ENCODE measurements around the gene LTC4S.
"Not testable (repeated sequence)": the region's sequence is repeated elsewhere in the genome, so short reads cannot be mapped to it uniquely, and the experiment has no call there.

The LTC4S gene

GRCh38 chr5:179793468-179794139 lies at the start of gene LTC4S:
LTC4S (plus strand) TSS chr5:179793986; CDS start chr5:179794081, 95 bp downstream.
- no peak for DNase-seq (ENCODE audit: low read depth in 2 of 2)

DNA sequence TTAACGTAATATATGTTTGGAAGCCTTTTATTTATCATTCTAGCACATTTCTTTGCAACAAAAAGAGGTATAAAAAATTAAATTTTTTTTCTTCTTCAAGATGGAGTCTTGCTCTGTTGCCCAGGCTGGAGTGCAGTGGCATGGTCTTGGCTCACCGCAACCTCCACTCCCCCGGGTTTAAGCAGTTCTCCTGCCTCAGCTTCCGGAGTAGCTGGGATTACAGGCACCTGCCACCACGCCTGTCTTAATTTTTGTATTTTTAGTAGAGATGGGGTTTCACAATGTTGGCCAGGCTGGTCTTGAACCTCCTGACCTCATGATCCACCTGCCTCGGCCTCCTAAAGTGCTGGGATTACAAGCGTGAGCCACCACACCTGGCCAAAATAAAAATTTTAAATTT lies 49.7 kb upstream of the LTC4S start:
- not testable (repeated sequence) for DNase-seq (ENCODE audit: low read depth in 2 of 2)

GRCh38 chr5:179746872-179747271 lies 46.9 kb upstream of the LTC4S start:
- DNase-seq (ENCODE audit: low read depth in 2 of 2): no peak

DNA sequence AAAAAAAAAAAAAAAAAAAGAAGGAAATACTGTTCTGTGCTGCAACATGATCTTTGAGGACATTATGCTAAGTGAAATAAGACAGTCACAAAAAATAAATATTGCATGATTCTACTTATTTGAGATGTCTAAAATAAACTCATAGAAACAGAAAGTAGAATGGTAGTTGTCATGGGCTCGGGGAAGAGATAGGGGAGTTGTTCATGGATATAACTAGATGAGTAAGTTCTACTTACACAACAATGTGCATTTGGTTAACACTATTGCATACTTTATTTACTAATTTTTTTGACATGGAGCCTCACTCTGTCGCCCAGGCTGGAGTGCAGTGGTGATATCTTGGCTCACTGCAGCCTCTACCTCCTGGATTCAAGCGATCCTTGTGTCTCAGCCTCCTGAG lies 46.0 kb upstream of the LTC4S start:
- DNase-seq (ENCODE audit: low read depth in 2 of 2): no peak

DNA sequence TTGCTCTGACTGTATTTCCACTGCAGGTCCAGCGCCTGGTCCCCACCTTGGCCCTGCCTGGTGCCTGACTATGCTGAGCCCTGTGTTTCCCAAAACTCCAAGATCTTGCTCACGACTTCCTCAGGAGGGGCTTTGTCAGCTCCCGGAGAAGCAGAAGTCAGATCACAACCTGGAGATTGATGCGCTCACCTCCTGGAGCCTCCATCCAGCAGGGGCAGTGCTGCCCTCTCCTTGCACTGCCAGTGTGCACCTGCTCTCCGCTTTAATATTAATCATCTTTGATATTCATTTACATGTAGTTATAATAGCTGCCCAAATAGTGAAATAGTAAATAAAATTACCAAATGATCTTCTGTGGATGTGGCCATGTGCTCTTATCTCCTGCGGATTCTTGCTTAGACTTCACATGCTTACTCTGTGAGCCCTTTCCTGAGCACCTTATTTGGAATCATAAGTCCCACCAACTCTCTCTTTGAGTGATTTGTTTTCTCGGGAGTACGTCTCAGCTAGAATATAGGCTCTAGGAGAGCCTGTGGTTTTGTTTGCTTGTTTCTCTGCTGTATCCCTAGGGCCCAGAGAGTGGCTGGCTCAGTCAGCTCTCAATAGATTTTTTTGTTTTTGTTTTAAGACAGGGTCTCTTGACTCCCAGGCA lies 43.8 kb upstream of the LTC4S start:
- no peak for DNase-seq (ENCODE audit: low read depth in 2 of 2)

- DNase-seq (ENCODE audit: low read depth in 2 of 2): no peak
These were observed 39.8 kb upstream of the LTC4S start for GRCh38 chr5:179753971-179754370.

- no peak for DNase-seq (ENCODE audit: low read depth in 2 of 2)
These were observed 38.8 kb upstream of the LTC4S start for GRCh38 chr5:179755022-179755421.

DNA sequence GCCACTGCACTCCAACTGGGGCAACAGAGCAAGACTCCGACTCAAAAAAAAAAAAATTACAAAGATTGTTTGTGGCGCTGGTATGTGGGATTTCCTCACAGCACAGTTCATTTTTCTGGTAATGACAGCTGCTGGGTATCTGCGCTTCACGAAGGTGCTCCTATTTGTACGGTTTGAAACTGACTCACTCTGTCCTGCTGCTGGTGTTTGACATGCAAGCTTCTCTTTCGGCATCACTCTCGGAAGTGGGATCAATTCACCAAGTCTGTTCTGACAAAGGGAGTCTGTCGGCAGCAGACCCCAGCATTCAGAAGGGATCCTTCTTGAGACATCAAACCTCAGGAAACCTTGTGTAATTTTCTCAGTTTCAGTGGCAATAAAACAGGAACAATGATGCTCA lies 34.8 kb upstream of the LTC4S start:
- DNase-seq (ENCODE audit: low read depth in 2 of 2): no peak

- no peak for DNase-seq (ENCODE audit: low read depth in 2 of 2)
These were observed 33.9 kb upstream of the LTC4S start for GRCh38 chr5:179759581-179760551.

- peak; percentile 34 to 37 for DNase-seq (ENCODE audit: low read depth in 2 of 2)
These were observed 31.6 kb upstream of the LTC4S start for GRCh38 chr5:179762079-179762780.

- peak; percentile 21 to 32 for DNase-seq (ENCODE audit: low read depth in 2 of 2)
These were observed 31.0 kb upstream of the LTC4S start for GRCh38 chr5:179762781-179763176.

- DNase-seq (ENCODE audit: low read depth in 2 of 2): peak; percentile 62 to 65
These were observed 30.4 kb upstream of the LTC4S start for GRCh38 chr5:179763215-179763945.

GRCh38 chr5:179764056-179764455 lies 29.7 kb upstream of the LTC4S start:
- no peak for DNase-seq (ENCODE audit: low read depth in 2 of 2)

DNA sequence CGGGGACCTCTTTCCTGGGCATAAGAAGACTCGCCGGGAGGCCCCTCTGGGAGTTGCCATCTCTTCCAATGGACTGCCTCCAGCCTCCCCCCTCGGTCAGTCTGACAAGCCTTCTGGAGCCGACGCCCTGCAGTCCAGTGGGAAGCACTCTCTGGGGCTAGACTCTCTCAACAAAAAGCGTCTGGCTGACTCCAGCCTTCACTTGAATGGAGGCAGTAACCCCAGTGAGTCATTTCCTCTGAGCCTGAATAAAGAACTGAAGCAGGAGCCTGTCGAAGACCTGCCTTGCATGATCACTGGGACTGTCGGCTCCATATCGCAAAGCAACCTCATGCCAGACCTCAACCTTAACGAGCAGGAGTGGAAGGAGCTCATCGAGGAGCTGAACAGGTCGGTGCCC lies 28.4 kb upstream of the LTC4S start:
- DNase-seq (ENCODE audit: low read depth in 2 of 2): peak; percentile 36 to 46

GRCh38 chr5:179766021-179766725 lies 27.6 kb upstream of the LTC4S start:
- DNase-seq (ENCODE audit: low read depth in 2 of 2): no peak

DNA sequence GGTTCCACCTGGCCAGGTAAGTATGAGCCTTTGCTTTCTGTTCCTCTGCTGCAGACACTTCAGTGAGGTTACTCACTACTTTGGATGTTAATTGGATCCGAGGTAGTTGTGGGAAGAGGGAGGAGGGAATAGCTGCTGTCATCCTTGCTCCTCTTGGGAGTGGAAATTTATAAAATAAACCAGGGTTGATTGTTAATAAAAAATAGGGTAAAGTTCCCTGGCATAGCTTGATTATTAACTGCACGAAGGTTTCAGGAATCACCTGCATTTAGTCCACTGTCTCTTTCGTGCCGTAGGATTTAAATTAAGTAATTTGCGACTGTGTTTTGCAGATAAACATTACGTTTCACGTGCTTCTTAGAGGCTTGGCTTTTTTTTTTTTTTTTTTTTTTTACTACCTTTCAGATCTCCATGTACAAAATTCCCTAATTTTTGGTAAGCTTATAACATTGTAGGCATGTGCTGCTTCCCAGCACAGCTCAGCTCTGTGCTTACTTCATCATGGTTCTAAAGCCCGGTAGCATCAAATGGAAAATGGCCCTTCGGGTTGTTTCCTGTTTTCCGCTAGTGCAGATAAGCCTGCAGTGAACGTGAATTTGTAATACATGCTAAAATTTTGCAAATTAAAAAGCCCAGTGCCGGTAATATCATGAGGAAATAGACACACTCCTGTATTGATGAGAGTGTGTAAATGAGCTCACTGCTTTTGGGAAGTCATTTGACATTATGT lies 26.9 kb upstream of the LTC4S start:
- DNase-seq (ENCODE audit: low read depth in 2 of 2): no peak

- no peak for DNase-seq (ENCODE audit: low read depth in 2 of 2)
These were observed 26.2 kb upstream of the LTC4S start for GRCh38 chr5:179767496-179768100.

GRCh38 chr5:179768326-179769085 lies 25.3 kb upstream of the LTC4S start:
- DNase-seq (ENCODE audit: low read depth in 2 of 2): no peak

GRCh38 chr5:179769271-179769670 lies 24.5 kb upstream of the LTC4S start:
- DNase-seq (ENCODE audit: low read depth in 2 of 2): no peak
